ENCODE measurements around the gene DLGAP1.

DLGAP1 gene

GRCh38 chr18:4119813-4120212, 335.3 kb downstream of the DLGAP1 start:
- TF ChIP-seq YY1 (IDR thresholded peaks at IDR 0.05; ENCODE audit: low read depth): no peak
- no peak for TF ChIP-seq ZBTB7A (IDR thresholded peaks at IDR 0.05; ENCODE audit: low read depth)
- TF ChIP-seq EP300 (IDR thresholded peaks at IDR 0.05; ENCODE audit: borderline replicate concordance): no peak
- no peak for TF ChIP-seq NFIC (IDR thresholded peaks at IDR 0.05)
- no peak for TF ChIP-seq EGR1 (IDR thresholded peaks at IDR 0.05)

GRCh38 chr18:4119127-4119648, 335.9 kb downstream of the DLGAP1 start:
- no peak for TF ChIP-seq MAX (IDR thresholded peaks at IDR 0.05)
- no peak for TF ChIP-seq TAF1 (IDR thresholded peaks at IDR 0.05; ENCODE audit: low read depth)
- no peak for TF ChIP-seq FOXM1 (IDR thresholded peaks at IDR 0.05; ENCODE audit: borderline replicate concordance, low read depth)
- no peak for TF ChIP-seq CREB1 (IDR thresholded peaks at IDR 0.05; ENCODE audit: low read depth)
- no peak for TF ChIP-seq RAD21 (IDR thresholded peaks at IDR 0.05; ENCODE audit: low read depth)
- TF ChIP-seq TEAD4 (IDR thresholded peaks at IDR 0.05): no peak
- TF ChIP-seq CEBPB (IDR thresholded peaks at IDR 0.05): no peak
- TF ChIP-seq YY1 (IDR thresholded peaks at IDR 0.05; ENCODE audit: low read depth): no peak
- TF ChIP-seq USF1 (IDR thresholded peaks at IDR 0.05): no peak
- no peak for TF ChIP-seq EGR1 (IDR thresholded peaks at IDR 0.05)
- no peak for TF ChIP-seq TCF12 (IDR thresholded peaks at IDR 0.05; ENCODE audit: low read depth)
- no peak for TF ChIP-seq NFIC (IDR thresholded peaks at IDR 0.05)
- no peak for TF ChIP-seq ZBTB7A (IDR thresholded peaks at IDR 0.05; ENCODE audit: low read depth)
- no peak for TF ChIP-seq EP300 (IDR thresholded peaks at IDR 0.05; ENCODE audit: borderline replicate concordance)
- no peak for TF ChIP-seq REST (IDR thresholded peaks at IDR 0.05; ENCODE audit: low read depth)

- TF ChIP-seq FOXM1 (IDR thresholded peaks at IDR 0.05; ENCODE audit: borderline replicate concordance, low read depth) (no peak), CREB1 (IDR thresholded peaks at IDR 0.05; ENCODE audit: low read depth) (no peak), CEBPB (IDR thresholded peaks at IDR 0.05) (no peak), YY1 (IDR thresholded peaks at IDR 0.05; ENCODE audit: low read depth) (no peak), EGR1 (IDR thresholded peaks at IDR 0.05) (no peak), TCF12 (IDR thresholded peaks at IDR 0.05; ENCODE audit: low read depth) (no peak), TEAD4 (IDR thresholded peaks at IDR 0.05) (no peak), REST (IDR thresholded peaks at IDR 0.05; ENCODE audit: low read depth) (no peak), TAF1 (IDR thresholded peaks at IDR 0.05; ENCODE audit: low read depth) (no peak), USF1 (IDR thresholded peaks at IDR 0.05) (no peak), MAX (IDR thresholded peaks at IDR 0.05) (no peak), ZBTB7A (IDR thresholded peaks at IDR 0.05; ENCODE audit: low read depth) (no peak), NFIC (IDR thresholded peaks at IDR 0.05) (no peak)
These were observed 347.1 kb downstream of the DLGAP1 start for GRCh38 chr18:4108016-4108415.

GRCh38 chr18:4107049-4107467, 348.0 kb downstream of the DLGAP1 start:
- TF ChIP-seq REST (IDR thresholded peaks at IDR 0.05; ENCODE audit: low read depth): no peak
- no peak for TF ChIP-seq NFIC (IDR thresholded peaks at IDR 0.05)
- no peak for TF ChIP-seq YY1 (IDR thresholded peaks at IDR 0.05; ENCODE audit: low read depth)
- no peak for TF ChIP-seq TEAD4 (IDR thresholded peaks at IDR 0.05)
- no peak for TF ChIP-seq RAD21 (IDR thresholded peaks at IDR 0.05; ENCODE audit: low read depth)
- TF ChIP-seq EP300 (IDR thresholded peaks at IDR 0.05; ENCODE audit: borderline replicate concordance): no peak

Data from Ishikawa (cell line).